Liver (tissue), 9 donors: ENCODE measurements around the gene RBM3. TPM values are rescaled to one million over a fixed set of nuclear protein-coding genes. Genes with fewer than 3 reads are reported as not detected.

ENCODE experiments used
- DNase-seq: peaks from one replicate; pipeline ENCODE4 v3.0.0-alpha.2; 2017; ENCODE audit warnings: low spot score
- H3K27ac ChIP-seq, 2 donors: one replicate each; pipeline ENCODE4 v1.7.0; 2013; ENCODE audit warnings: inconsistent platforms in 2 of 2, low read length in 2 of 2, control low read depth in 1 of 2, low read depth in 1 of 2, mild to moderate bottlenecking in 1 of 2
- H3K27me3 ChIP-seq, 4 donors: one replicate each; pipeline versions ENCODE4 v1.6.1 to v1.7.0; 2013; ENCODE audit warnings: low read length in 3 of 4, inconsistent platforms in 1 of 4, mild to moderate bottlenecking in 1 of 4, moderate library complexity in 1 of 4; ENCODE audit not compliant: control insufficient read depth in 4 of 4, insufficient read depth in 4 of 4
- H3K36me3 ChIP-seq, 4 donors: one replicate each; pipeline versions ENCODE4 v1.6.1 to v1.7.0; 2013; ENCODE audit warnings: low read length in 3 of 4, mild to moderate bottlenecking in 3 of 4, low read depth in 1 of 4, moderate library complexity in 1 of 4; ENCODE audit not compliant: control insufficient read depth in 4 of 4, insufficient read depth in 3 of 4
- H3K4me1 ChIP-seq, 4 donors: one replicate each; pipeline versions ENCODE4 v1.6.1 to v1.7.0; 2013; ENCODE audit warnings: low read length in 3 of 4, mild to moderate bottlenecking in 3 of 4, moderate library complexity in 1 of 4; ENCODE audit not compliant: control insufficient read depth in 4 of 4, insufficient read depth in 4 of 4
- H3K4me3 ChIP-seq, 3 donors: one replicate each; pipeline versions ENCODE4 v1.6.1 to v1.7.0; 2013; ENCODE audit warnings: low read length in 3 of 3, control low read depth in 1 of 3, low read depth in 1 of 3, mild to moderate bottlenecking in 1 of 3
- H3K9ac ChIP-seq, 2 donors: one replicate each; pipeline ENCODE4 v1.7.0; 2013; ENCODE audit warnings: low read length in 2 of 2, mild to moderate bottlenecking in 2 of 2, moderate library complexity in 2 of 2, control low read depth in 1 of 2, low read depth in 1 of 2
- H3K9me3 ChIP-seq, 4 donors: one replicate each; pipeline versions ENCODE4 v1.6.1 to v1.7.0; 2013; ENCODE audit warnings: low read length in 3 of 4; ENCODE audit not compliant: control insufficient read depth in 4 of 4
- CTCF ChIP-seq: fragments of 150-350 bp; IDR thresholded peaks from 2 replicates; pipeline ENCODE4 v1.5.1; 2017; ENCODE audit warnings: improper control_type of control experiment, low read depth, low read length; ENCODE audit not compliant: missing input control
- EGR1 ChIP-seq, 2 donors: IDR thresholded peaks; 2 replicates each; pipeline ENCODE4 v1.6.1; 2016 to 2018; ENCODE audit warnings: antibody characterized with exemption in 2 of 2, low read depth in 2 of 2
- FOXA1 ChIP-seq: IDR thresholded peaks from 2 replicates; pipeline ENCODE4 v1.6.1; 2016; ENCODE audit warnings: antibody characterized with exemption
- FOXA2 ChIP-seq: IDR thresholded peaks from 2 replicates; pipeline ENCODE4 v1.6.1; 2016; ENCODE audit warnings: antibody characterized with exemption
- GABPA ChIP-seq, 2 donors: IDR thresholded peaks in 1 of 2; conservative IDR thresholded peaks in 1 of 2; 2 replicates each; pipeline ENCODE4 v1.6.1; 2016; ENCODE audit warnings: antibody characterized with exemption in 2 of 2, mild to moderate bottlenecking in 1 of 2, moderate library complexity in 1 of 2
- HNF4A ChIP-seq, 2 donors: conservative IDR thresholded peaks; 2 replicates each; pipeline ENCODE4 v1.6.1; 2016; ENCODE audit warnings: antibody characterized with exemption in 2 of 2, mild to moderate bottlenecking in 2 of 2
- HNF4G ChIP-seq: IDR thresholded peaks from 2 replicates; pipeline ENCODE4 v1.6.1; 2016; ENCODE audit warnings: antibody characterized with exemption
- JUND ChIP-seq, 2 donors: IDR thresholded peaks; 2 replicates each; pipeline ENCODE4 v1.6.1; 2016; ENCODE audit warnings: antibody characterized with exemption in 2 of 2
- NR2F2 ChIP-seq: IDR thresholded peaks from 2 replicates; pipeline ENCODE4 v1.6.1; 2016; ENCODE audit warnings: antibody characterized with exemption
- RAD21 ChIP-seq, 2 donors: IDR thresholded peaks; 2 replicates each; pipeline ENCODE4 v1.6.1; 2016; ENCODE audit warnings: antibody characterized with exemption in 2 of 2, mild to moderate bottlenecking in 2 of 2
- REST ChIP-seq: IDR thresholded peaks from 2 replicates; pipeline ENCODE4 v1.6.1; 2016; ENCODE audit warnings: antibody characterized with exemption, mild to moderate bottlenecking
- RXRA ChIP-seq, 2 donors: IDR thresholded peaks; 2 replicates each; pipeline ENCODE4 v1.6.1; 2017 to 2018; ENCODE audit warnings: antibody characterized with exemption in 2 of 2, mild to moderate bottlenecking in 1 of 2
- SP1 ChIP-seq: IDR thresholded peaks from 2 replicates; pipeline ENCODE4 v1.6.1; 2018; ENCODE audit warnings: antibody characterized with exemption, mild to moderate bottlenecking
- TAF1 ChIP-seq: conservative IDR thresholded peaks from 2 replicates; pipeline ENCODE4 v1.6.1; 2016; ENCODE audit warnings: antibody characterized with exemption, mild to moderate bottlenecking
- YY1 ChIP-seq: IDR thresholded peaks from 2 replicates; pipeline ENCODE4 v1.6.1; 2016; ENCODE audit warnings: antibody characterized with exemption, mild to moderate bottlenecking
- WGBS: extraction: QIAGEN DNeasy Blood & Tissue Kit; methylation state at CpG from one replicate; pipeline ENCODE4 v1.1.7; 2013; 5-methylcytosine and 5-hydroxymethylcytosine counted together
- polyA plus RNA-seq, 2 donors: library from polyadenylated mRNA; stranded (reverse) in 1 of 2; unstranded in 1 of 2; fragments of 200-250 nt in 1 of 2; fragments of >200 nt in 1 of 2; fragmentation: Nextera tagmentation in 1 of 2; extraction: Ambion mirVana in 1 of 2; gene quantifications; one replicate each; pipeline versions ENCODE4 v1.2.1 to v1.2.3, GENCODE V29; 2013 to 2015
- total RNA-seq, 2 donors: library from RNA; depleted of rRNA; stranded (reverse); fragments of >200 nt; gene quantifications; one replicate each; pipeline ENCODE4 v1.2.3, GENCODE V29; 2014
- TF ChIP-seq, protein P1 (sequence below): IDR thresholded peaks from 2 replicates; pipeline ENCODE4 v1.6.1; 2016; ENCODE audit warnings: antibody characterized with exemption
- TF ChIP-seq, protein P2 (sequence below): IDR thresholded peaks from 2 replicates; pipeline ENCODE4 v1.6.1; 2016; ENCODE audit warnings: antibody characterized with exemption
- TF ChIP-seq, protein P3 (sequence below): IDR thresholded peaks from 2 replicates; pipeline ENCODE4 v1.6.1; 2016; ENCODE audit warnings: antibody characterized with exemption
- donor health status: healthy.
- donor health status: healthy.
- donor health status: healthy.
- donor health status: healthy.
- donor health status: healthy.

RBM3 gene
- total and polyA plus RNA-seq, 4 donors, result 28.6 to 87.3 (median 62.1) TPM

- Histone ChIP-seq H3K4me1 (peaks cover 0 to 3% (median 1%) of the 10 kb centered on the region in 4 donors), H3K27me3 (no peaks in the 10 kb centered on the region), H3K4me3 (no peak overlapping the region), H3K9me3 (no peaks in the 10 kb centered on the region), H3K27ac (no peak overlapping the region), H3K9ac (no peak overlapping the region), H3K36me3 (no peaks in the 10 kb centered on the region)
- WGBS, result 83% methylated on average over 5 of the region's 5 CpGs
- no peak for TF ChIP-seq REST
- TF ChIP-seq RXRA (IDR thresholded peaks at IDR 0.05), result no peak
- no peak for TF ChIP-seq GABPA (IDR thresholded peaks at IDR 0.05 in 1 of 2, conservative IDR thresholded peaks at IDR 0.05 in 1 of 2)
- TF ChIP-seq NR2F2, result no peak
- TF ChIP-seq, protein P1, sequence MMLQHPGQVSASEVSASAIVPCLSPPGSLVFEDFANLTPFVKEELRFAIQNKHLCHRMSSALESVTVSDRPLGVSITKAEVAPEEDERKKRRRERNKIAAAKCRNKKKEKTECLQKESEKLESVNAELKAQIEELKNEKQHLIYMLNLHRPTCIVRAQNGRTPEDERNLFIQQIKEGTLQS, result no peak
- no peak for TF ChIP-seq HNF4G
- no peak for TF ChIP-seq FOXA1
- TF ChIP-seq HNF4A (conservative IDR thresholded peaks at IDR 0.05), result no peak
- TF ChIP-seq YY1, result no peak
- TF ChIP-seq, protein P2, sequence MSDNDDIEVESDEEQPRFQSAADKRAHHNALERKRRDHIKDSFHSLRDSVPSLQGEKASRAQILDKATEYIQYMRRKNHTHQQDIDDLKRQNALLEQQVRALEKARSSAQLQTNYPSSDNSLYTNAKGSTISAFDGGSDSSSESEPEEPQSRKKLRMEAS, result no peak
- TF ChIP-seq JUND (IDR thresholded peaks at IDR 0.05), result no peak
- no peak for TF ChIP-seq TAF1
- TF ChIP-seq EGR1 (IDR thresholded peaks at IDR 0.05; ENCODE audit: low read depth in 2 of 2), result no peak
- TF ChIP-seq RAD21 (IDR thresholded peaks at IDR 0.05), result no peak
- no peak for DNase-seq
Measured at GRCh38 chrX:48592971-48593370, 18.7 kb downstream of the RBM3 start.

DNA sequence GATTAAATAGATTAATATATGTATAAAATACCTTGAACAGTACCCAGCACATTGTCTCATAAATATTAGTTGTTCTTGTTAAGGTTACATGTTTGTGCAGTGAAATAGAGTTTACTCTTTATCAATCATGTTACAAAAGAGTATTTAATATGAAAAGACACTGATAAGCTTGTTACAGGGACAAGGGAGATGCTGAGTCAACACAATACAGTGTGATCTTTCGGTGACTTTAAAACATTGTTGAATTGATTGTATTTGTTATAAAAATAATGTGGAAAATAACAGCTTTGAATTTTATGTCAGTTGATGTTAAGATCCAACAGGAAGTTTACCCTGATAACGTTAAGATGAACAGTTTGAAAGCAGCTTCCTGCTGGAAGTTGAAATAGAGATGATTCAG lies 21.6 kb downstream of the RBM3 start:
- Histone ChIP-seq H3K27ac (no peak overlapping the region), H3K27me3 (no peaks in the 10 kb centered on the region), H3K36me3 (peaks cover 3 to 12% (median 8%) of the 10 kb centered on the region in 4 donors), H3K9ac (no peak overlapping the region), H3K4me1 (peaks cover 0 to 10% (median 2%) of the 10 kb centered on the region in 4 donors), H3K9me3 (no peaks in the 10 kb centered on the region), H3K4me3 (no peak overlapping the region)
- TF ChIP-seq SP1 (no peak), REST (no peak), GABPA (IDR thresholded peaks at IDR 0.05 in 1 of 2, conservative IDR thresholded peaks at IDR 0.05 in 1 of 2) (no peak), TAF1 (no peak), CTCF (no peak), FOXA1 (no peak), NR2F2 (no peak), RAD21 (IDR thresholded peaks at IDR 0.05) (no peak), FOXA2 (no peak)
- TF ChIP-seq, protein P3, sequence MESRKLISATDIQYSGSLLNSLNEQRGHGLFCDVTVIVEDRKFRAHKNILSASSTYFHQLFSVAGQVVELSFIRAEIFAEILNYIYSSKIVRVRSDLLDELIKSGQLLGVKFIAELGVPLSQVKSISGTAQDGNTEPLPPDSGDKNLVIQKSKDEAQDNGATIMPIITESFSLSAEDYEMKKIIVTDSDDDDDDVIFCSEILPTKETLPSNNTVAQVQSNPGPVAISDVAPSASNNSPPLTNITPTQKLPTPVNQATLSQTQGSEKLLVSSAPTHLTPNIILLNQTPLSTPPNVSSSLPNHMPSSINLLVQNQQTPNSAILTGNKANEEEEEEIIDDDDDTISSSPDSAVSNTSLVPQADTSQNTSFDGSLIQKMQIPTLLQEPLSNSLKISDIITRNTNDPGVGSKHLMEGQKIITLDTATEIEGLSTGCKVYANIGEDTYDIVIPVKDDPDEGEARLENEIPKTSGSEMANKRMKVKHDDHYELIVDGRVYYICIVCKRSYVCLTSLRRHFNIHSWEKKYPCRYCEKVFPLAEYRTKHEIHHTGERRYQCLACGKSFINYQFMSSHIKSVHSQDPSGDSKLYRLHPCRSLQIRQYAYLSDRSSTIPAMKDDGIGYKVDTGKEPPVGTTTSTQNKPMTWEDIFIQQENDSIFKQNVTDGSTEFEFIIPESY, result no peak
- WGBS, result 14% methylated on average over 2 of the region's 2 CpGs
- no peak for DNase-seq
